ENCODE data around the gene MARK4.

DNA sequence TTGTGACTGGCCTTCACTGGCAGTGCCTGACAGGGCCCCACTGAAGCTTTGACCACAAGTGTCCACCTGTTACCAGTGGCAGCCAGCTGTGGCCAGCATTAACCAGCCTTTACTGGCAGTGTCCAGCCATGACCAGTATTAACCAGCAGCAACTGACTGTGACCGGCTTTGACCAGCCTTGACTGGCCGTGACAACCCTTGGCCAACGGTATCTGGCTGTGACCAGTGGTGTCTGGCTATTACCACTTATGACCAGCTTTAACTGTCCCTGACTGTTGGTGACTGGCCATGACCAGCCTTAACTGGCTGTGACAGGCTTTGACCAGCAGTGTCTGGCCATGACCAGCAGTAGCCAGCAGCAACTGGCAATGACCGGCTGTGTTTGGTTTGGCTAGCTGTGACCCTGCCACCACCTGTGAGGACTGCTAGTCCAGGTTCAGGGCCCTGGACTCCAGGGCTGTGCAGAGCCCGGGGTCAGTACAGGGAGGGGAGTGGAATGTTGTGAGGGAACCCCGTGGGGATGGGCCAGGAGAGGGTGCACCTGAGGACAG is 39.4 kb downstream of the MARK4 start:
- TF ChIP-seq, protein P1, sequence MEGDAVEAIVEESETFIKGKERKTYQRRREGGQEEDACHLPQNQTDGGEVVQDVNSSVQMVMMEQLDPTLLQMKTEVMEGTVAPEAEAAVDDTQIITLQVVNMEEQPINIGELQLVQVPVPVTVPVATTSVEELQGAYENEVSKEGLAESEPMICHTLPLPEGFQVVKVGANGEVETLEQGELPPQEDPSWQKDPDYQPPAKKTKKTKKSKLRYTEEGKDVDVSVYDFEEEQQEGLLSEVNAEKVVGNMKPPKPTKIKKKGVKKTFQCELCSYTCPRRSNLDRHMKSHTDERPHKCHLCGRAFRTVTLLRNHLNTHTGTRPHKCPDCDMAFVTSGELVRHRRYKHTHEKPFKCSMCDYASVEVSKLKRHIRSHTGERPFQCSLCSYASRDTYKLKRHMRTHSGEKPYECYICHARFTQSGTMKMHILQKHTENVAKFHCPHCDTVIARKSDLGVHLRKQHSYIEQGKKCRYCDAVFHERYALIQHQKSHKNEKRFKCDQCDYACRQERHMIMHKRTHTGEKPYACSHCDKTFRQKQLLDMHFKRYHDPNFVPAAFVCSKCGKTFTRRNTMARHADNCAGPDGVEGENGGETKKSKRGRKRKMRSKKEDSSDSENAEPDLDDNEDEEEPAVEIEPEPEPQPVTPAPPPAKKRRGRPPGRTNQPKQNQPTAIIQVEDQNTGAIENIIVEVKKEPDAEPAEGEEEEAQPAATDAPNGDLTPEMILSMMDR (IDR thresholded peaks at IDR 0.05 in 4 of 5, conservative IDR thresholded peaks at IDR 0.05 in 1 of 5) = no peak
- TF ChIP-seq POLR2A (IDR thresholded peaks at IDR 0.05) = no peak
